GM12878 (cell line): ENCODE measurements around the gene COL6A3. TPM values are rescaled to one million over a fixed set of nuclear protein-coding genes. Genes with fewer than 3 reads are reported as not detected.

Experiments used
- ATAC-seq: fragments of 200-7000 bp; cut with Tn5 transposase; 3 replicates; pipeline ENCODE4 v1.9.1; 2020; ENCODE audit warnings: mild to moderate bottlenecking, moderate library complexity
- BruUV-seq: library from RNA; stranded (reverse); fragments of 400-500 nt; replicated peaks from 2 replicates; lab custom pipeline; 2021; lab: Mats Ljungman, UMichigan
- CTCF ChIA-PET: fragments of 300-600 bp; sonication (Branson Sonifier 250); formaldehyde crosslinking; extraction: SDS; loops from one replicate; lab custom pipeline; 2021; ENCODE audit warnings: inconsistent platforms; lab: Yijun Ruan, JAX
- POLR2A ChIA-PET: fragments of 350-600 bp; formaldehyde crosslinking; extraction: SDS; loops from one replicate; lab custom pipeline; 2021; ENCODE audit warnings: inconsistent platforms; lab: Charles Lee
- RAD21 ChIA-PET: fragments of 300-600 bp; sonication (Branson Sonifier 250); formaldehyde crosslinking; loops from one replicate; lab custom pipeline; 2023; ENCODE audit warnings: antibody characterized with exemption; ENCODE audit not compliant: unreplicated experiment; lab: Charles Lee
- SMC1A ChIA-PET: fragments of 300-600 bp; sonication (Branson Sonifier 250); formaldehyde crosslinking; loops from one replicate; lab custom pipeline; 2023; ENCODE audit not compliant: unreplicated experiment, uncharacterized antibody; lab: Charles Lee
- DNase-seq: peaks from one replicate; pipeline ENCODE4 v3.0.0-alpha.2; 2011; ENCODE audit warnings: low read depth, low spot score
- FAIRE-seq: peaks from 3 replicates; lab custom pipeline; 2011; peaks lifted over from hg19 to GRCh38; lab: Jason Lieb, UNC
- H2AFZ ChIP-seq: 2 replicates; pipeline ENCODE4 v1.6.0; 2011; ENCODE audit warnings: low read depth, low read length, control low read depth; ENCODE audit not compliant: control insufficient read depth
- H3K27ac ChIP-seq: 2 replicates; pipeline ENCODE4 v1.5.1; 2011; ENCODE audit warnings: control low read depth; ENCODE audit not compliant: control insufficient read depth, insufficient read depth
- H3K27me3 ChIP-seq, 2 experiments: replicated peaks in 1 of 2; 2 replicates each; pipeline versions ENCODE4 v1.6.0 to v1.6.1; 2011; ENCODE audit warnings: low read length in 1 of 2; ENCODE audit not compliant: control insufficient read depth in 2 of 2, insufficient read depth in 2 of 2
- H3K36me3 ChIP-seq, 2 experiments: 2 replicates each; pipeline ENCODE4 v1.5.1; 2011; ENCODE audit warnings: low read length in 1 of 2; ENCODE audit not compliant: control insufficient read depth in 2 of 2, insufficient read depth in 2 of 2
- H3K4me1 ChIP-seq: 2 replicates; pipeline ENCODE4 v1.6.1; 2011; ENCODE audit warnings: mild to moderate bottlenecking, low read length, moderate library complexity, mixed read lengths; ENCODE audit not compliant: control insufficient read depth, insufficient read depth
- H3K4me2 ChIP-seq: 2 replicates; pipeline ENCODE4 v1.6.0; 2011; ENCODE audit warnings: control low read depth; ENCODE audit not compliant: control insufficient read depth, insufficient read depth
- H3K4me3 ChIP-seq: fragments of 200-600 bp; sonication (generic); 2 replicates; pipeline ENCODE4 v1.5.1; 2016
- H3K79me2 ChIP-seq: 2 replicates; pipeline ENCODE4 v1.6.0; 2011; ENCODE audit warnings: low read length; ENCODE audit not compliant: control insufficient read depth, insufficient read depth
- H3K9ac ChIP-seq: 2 replicates; pipeline ENCODE4 v1.8.0; 2011; ENCODE audit warnings: low read length, control low read depth, mixed read lengths; ENCODE audit not compliant: control insufficient read depth, insufficient read depth
- H3K9me3 ChIP-seq: replicated peaks from 3 replicates; pipeline ENCODE4 v1.5.1; 2011; ENCODE audit warnings: mild to moderate bottlenecking, low read length; ENCODE audit not compliant: control insufficient read depth, insufficient read depth
- H4K20me1 ChIP-seq: 2 replicates; pipeline ENCODE4 v1.6.0; 2011; ENCODE audit not compliant: control insufficient read depth, insufficient read depth
- CBFB ChIP-seq: IDR thresholded peaks from 2 replicates; pipeline ENCODE4 v1.6.1; 2016; ENCODE audit warnings: antibody characterized with exemption, low read depth
- CEBPZ ChIP-seq: fragments of 150-350 bp; IDR thresholded peaks from 2 replicates; pipeline ENCODE4 v1.6.1; 2016; ENCODE audit warnings: low read depth, low read length
- CUX1 ChIP-seq: IDR thresholded peaks from 2 replicates; pipeline ENCODE4 v1.6.1; 2012; ENCODE audit warnings: improper control_type of control experiment, low read depth, low read length; ENCODE audit not compliant: insufficient replicate concordance
- EGR1 ChIP-seq, 2 experiments: IDR thresholded peaks; 1 replicate in 1 of 2; 2 replicates in 1 of 2; pipeline ENCODE4 v1.6.1; 2011 to 2012; ENCODE audit warnings: low read depth in 2 of 2, low read length in 2 of 2, borderline replicate concordance in 1 of 2, mild to moderate bottlenecking in 1 of 2, moderate library complexity in 1 of 2
- ESRRA ChIP-seq: IDR thresholded peaks from 2 replicates; pipeline ENCODE4 v1.6.1; 2012; ENCODE audit warnings: mild to moderate bottlenecking, low read length, improper control_type of control experiment
- MYC ChIP-seq: IDR thresholded peaks from 2 replicates; pipeline ENCODE4 v1.6.1; 2011; ENCODE audit warnings: mild to moderate bottlenecking, low read length, moderate library complexity, inconsistent platforms; ENCODE audit not compliant: insufficient read depth, insufficient replicate concordance, insufficient read length, severe bottlenecking
- PAX8 ChIP-seq: fragments of 450-650 bp; IDR thresholded peaks from 2 replicates; pipeline ENCODE4 v1.6.1; 2017; ENCODE audit warnings: mild to moderate bottlenecking, moderate library complexity
- SMAD5 ChIP-seq: IDR thresholded peaks from 2 replicates; pipeline ENCODE4 v1.6.1; 2016; ENCODE audit warnings: antibody characterized with exemption, low read depth
- USF1 ChIP-seq: IDR thresholded peaks from 2 replicates; pipeline ENCODE4 v1.6.1; 2011; ENCODE audit warnings: borderline replicate concordance, low read depth, mild to moderate bottlenecking, moderate library complexity, mixed read lengths, low read length; ENCODE audit not compliant: insufficient read depth; ENCODE audit errors: extremely low read length
- ZBED1 ChIP-seq: IDR thresholded peaks from 2 replicates; pipeline ENCODE4 v1.6.1; 2016; ENCODE audit warnings: borderline replicate concordance
- whole genome bisulfite sequencing: methylation state at CpG from one replicate; pipeline ENCODE4 v1.1.6; 2016; ENCODE audit warnings: low lambda C conversion rate; ENCODE audit not compliant: insufficient replicate concordance, insufficient coverage; ENCODE audit errors: missing lambda C conversion rate; 5-methylcytosine and 5-hydroxymethylcytosine counted together
- in situ Hi-C: fragments of 300-500 bp; cut with MboI; formaldehyde crosslinking; loops from 9 replicates; pipeline ENCODE4 v1.14.3; 2018; ENCODE audit warnings: mixed read lengths
- intact Hi-C: fragments of 100-400 bp; cut with micrococcal nuclease; formaldehyde crosslinking; loops from one replicate; pipeline ENCODE4 v1.14.2; 2022; ENCODE audit not compliant: unreplicated experiment
- polyA plus RNA-seq, 11 experiments: library from polyadenylated mRNA; depleted of rRNA in 4 of 11; unstranded in 6 of 11; stranded (reverse) in 5 of 11; fragments of >200 nt; fragmentation: Nextera tagmentation in 4 of 11; fragmentation: Illumina TruSeq in 1 of 11; extraction: Ambion mirVana in 4 of 11; extraction: Trizol in 1 of 11; gene quantifications; 1 replicate in 1 of 11; 2 replicates in 10 of 11; pipeline versions ENCODE4 v1.2.1 to v1.2.3, GENCODE V29; 2011 to 2016; ENCODE audit warnings: inconsistent platforms in 2 of 11, missing spikeins in 2 of 11, low read depth in 1 of 11
- total RNA-seq, 4 experiments: library from RNA; depleted of rRNA in 3 of 4; stranded (reverse); fragments of >200 nt in 3 of 4; fragmentation: Illumina TruSeq in 1 of 4; extraction: Trizol in 1 of 4; gene quantifications; 2 replicates each; pipeline versions ENCODE4 v1.2.1 to v1.2.3, GENCODE V29; 2013 to 2021

COL6A3 gene
- total and polyA plus RNA-seq, 10 of the 15 experiments (the other 5 are each of a cell fraction or from before 2014, with no cell fraction given), result 0.01 to 0.51 (median 0.09) TPM; not detected in 4

GRCh38 chr2:237283131-237283928 lies 130.6 kb downstream of the COL6A3 start (continued):
- TF ChIP-seq PAX8 (no peak), CBFB (no peak)

GRCh38 chr2:237282568-237283128 lies 131.3 kb downstream of the COL6A3 start:
- ChIA-PET CTCF (no interaction called here), SMC1A (no interaction called here), RAD21 (no interaction called here), POLR2A (no interaction called here)
- Histone ChIP-seq H3K27me3 (no peaks in the 10 kb centered on the region; a peak in 1 of 4 replicates), H3K4me1 (no peaks in the 10 kb centered on the region), H3K9me3 (no peaks in the 10 kb centered on the region), H2AFZ (no peak overlapping the region), H3K79me2 (no peaks in the 10 kb centered on the region), H3K9ac (no peak overlapping the region), H4K20me1 (no peaks in the 10 kb centered on the region; the same call in 1 of the 2 replicates), H3K27ac (no peak overlapping the region), H3K4me3 (no peak overlapping the region), H3K4me2 (no peak overlapping the region), H3K36me3 (no peaks in the 10 kb centered on the region)
- intact Hi-C loops, result no loop called here
- no TSS peak for BruUV-seq
- no peak for DNase-seq
- WGBS, result 0% methylated on average over 1 of the region's 1 CpG
- ATAC-seq, result no peak
- in situ Hi-C loops, result no loop called here
- FAIRE-seq, result no peak
- TF ChIP-seq USF1, result no peak
- no peak for TF ChIP-seq ESRRA
- no peak for TF ChIP-seq SMAD5
- TF ChIP-seq CUX1, result no peak
- TF ChIP-seq CEBPZ, result no peak
- no peak for TF ChIP-seq ZBED1
- TF ChIP-seq EGR1 (IDR thresholded peaks at IDR 0.05; ENCODE audit: borderline replicate concordance in 1 of 2, low read depth in 2 of 2, low read length in 2 of 2), result no peak
- TF ChIP-seq MYC, result no peak
